GM06990 (cell line): Measurements from ENCODE around the gene RNF34.
A peak's percentile ranks its signal among the peaks of the same experiment; 100 is the strongest.

Experiments used
- DNase-seq: peaks from one replicate; pipeline ENCODE4 v3.0.0-alpha.2; 2011; ENCODE audit not compliant: insufficient read length; ENCODE audit errors: extremely low read depth
- H3K27me3 ChIP-seq: replicated peaks from 2 replicates; pipeline ENCODE4 v1.6.0; 2011; ENCODE audit warnings: low read length; ENCODE audit not compliant: control insufficient read depth, insufficient read depth
- H3K36me3 ChIP-seq: 2 replicates; pipeline ENCODE4 v1.5.1; 2011; ENCODE audit warnings: low read length; ENCODE audit not compliant: control insufficient read depth, insufficient read depth
- H3K4me3 ChIP-seq: replicated peaks from 2 replicates; pipeline ENCODE4 v1.5.1; 2011; ENCODE audit warnings: low read depth, mild to moderate bottlenecking, control low read depth, low read length
- TF ChIP-seq, protein P1 (sequence below): IDR thresholded peaks from 2 replicates; pipeline ENCODE4 v1.5.1; 2011; ENCODE audit warnings: low read length, control low read depth, mild to moderate bottlenecking, inconsistent platforms; ENCODE audit not compliant: insufficient read depth, poor library complexity, severe bottlenecking

Gene RNF34, protein sequence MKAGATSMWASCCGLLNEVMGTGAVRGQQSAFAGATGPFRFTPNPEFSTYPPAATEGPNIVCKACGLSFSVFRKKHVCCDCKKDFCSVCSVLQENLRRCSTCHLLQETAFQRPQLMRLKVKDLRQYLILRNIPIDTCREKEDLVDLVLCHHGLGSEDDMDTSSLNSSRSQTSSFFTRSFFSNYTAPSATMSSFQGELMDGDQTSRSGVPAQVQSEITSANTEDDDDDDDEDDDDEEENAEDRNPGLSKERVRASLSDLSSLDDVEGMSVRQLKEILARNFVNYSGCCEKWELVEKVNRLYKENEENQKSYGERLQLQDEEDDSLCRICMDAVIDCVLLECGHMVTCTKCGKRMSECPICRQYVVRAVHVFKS

DNA sequence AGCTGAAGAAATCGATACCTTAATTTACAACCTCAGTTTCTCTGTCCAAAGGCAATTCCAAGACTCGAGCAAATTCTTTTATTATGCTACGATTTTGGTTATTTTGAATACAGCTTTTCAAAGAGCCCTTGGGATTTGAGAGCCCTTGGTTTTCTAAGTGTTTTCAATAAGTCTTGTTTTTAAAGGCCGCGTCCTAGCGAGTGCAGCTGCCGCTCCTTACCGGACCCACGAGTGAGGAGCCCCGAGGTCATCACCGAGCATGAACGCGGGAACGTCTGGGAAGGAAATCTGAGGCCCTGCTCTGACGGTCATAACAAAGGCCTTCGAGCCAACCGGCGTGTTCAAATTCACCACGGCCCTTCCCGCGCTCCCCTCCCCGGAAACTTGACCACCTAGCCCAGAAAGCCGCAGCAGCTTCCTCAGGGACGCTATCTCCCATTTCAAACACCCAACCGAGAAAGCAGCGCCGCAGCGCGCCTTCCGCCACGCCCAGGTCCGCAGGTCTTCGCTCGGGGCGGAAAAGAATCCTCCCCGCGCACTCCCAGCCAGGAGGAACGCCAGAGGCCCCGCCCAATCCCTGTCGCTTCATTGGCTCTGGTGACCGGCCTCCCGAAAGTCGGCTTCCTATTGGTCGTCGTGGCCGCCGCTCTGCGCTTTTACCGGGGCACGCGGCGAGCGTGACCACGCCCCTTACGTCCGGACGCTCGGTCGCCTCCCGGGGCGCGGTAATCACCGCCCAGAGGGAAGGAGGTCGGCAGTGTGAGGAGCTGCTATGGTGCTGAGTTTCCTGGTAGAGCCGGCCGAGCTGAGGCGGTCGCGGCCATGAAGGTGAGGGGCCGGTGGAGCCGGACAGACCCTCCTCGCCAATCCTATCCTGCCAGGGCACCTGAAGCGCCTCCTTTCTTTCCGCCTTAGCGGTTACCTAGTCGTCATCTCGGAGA lies at the start of gene RNF34:
TSS of gene RNF34 (plus strand) at position 728 of the 941 bp plus-strand sequence. CDS start at position 823, 95 bp downstream.
- Histone ChIP-seq H3K4me3 (peak within 1 kb of the TSS; percentile 88), H3K27me3 (no peaks in the 10 kb centered on the region), H3K36me3 (peaks cover under 1% of the 10 kb centered on the region)
- peak; percentile 99 for DNase-seq
- TF ChIP-seq, protein P1, sequence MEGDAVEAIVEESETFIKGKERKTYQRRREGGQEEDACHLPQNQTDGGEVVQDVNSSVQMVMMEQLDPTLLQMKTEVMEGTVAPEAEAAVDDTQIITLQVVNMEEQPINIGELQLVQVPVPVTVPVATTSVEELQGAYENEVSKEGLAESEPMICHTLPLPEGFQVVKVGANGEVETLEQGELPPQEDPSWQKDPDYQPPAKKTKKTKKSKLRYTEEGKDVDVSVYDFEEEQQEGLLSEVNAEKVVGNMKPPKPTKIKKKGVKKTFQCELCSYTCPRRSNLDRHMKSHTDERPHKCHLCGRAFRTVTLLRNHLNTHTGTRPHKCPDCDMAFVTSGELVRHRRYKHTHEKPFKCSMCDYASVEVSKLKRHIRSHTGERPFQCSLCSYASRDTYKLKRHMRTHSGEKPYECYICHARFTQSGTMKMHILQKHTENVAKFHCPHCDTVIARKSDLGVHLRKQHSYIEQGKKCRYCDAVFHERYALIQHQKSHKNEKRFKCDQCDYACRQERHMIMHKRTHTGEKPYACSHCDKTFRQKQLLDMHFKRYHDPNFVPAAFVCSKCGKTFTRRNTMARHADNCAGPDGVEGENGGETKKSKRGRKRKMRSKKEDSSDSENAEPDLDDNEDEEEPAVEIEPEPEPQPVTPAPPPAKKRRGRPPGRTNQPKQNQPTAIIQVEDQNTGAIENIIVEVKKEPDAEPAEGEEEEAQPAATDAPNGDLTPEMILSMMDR: no peak

DNA sequence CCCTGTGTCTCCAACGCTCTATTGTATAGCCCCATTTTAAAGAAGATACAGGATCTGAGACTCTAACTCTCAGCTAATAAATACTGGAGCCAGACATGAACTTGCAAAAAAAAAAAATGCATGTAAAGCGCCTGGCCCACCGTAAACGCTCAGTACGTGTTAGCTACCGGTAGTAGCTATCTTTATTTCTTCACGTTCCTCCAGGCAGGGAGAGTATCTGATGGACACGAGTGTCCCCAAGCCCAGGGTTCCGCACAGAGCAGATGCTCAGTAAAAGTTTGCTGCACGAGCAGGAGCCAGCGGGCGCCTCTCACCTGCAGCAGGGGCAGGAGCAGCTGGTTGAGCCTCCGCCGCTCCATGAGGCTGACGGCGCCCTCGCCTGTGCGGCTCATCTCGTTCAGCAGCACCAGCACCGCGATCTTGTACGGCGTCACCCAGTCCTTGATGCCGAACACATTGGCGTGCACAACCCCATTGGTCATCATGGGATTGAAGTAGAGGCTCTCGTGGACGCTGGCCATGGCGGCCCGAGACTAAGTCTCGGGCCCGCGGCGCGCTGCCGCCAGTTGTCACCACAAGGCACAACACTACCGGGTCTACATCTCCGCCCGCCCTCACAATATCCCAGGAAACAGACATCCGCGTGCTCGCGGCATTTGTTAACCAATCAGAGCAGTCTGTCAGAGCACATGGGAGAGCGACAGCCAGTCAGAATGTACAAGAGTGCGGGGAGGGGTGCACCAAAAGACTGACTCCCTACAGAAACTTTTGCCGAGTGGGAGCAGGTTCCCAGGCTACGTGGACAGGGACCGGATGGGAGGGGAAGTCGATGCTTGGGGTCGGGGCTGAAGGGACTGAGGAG lies 47.9 kb upstream of the RNF34 start, which contains the start of gene ANAPC5:
TSS of gene ANAPC5 (minus strand) at position 592 of the 862 bp plus-strand sequence. CDS start at position 521, 71 bp downstream.
- Histone ChIP-seq H3K4me3 (peak within 1 kb of the TSS; percentile 84), H3K36me3 (no peaks in the 10 kb centered on the region; the same call in none of the 2 replicates), H3K27me3 (no peaks in the 10 kb centered on the region)
- DNase-seq: peak; percentile 93
- TF ChIP-seq, protein P1: no peak

DNA sequence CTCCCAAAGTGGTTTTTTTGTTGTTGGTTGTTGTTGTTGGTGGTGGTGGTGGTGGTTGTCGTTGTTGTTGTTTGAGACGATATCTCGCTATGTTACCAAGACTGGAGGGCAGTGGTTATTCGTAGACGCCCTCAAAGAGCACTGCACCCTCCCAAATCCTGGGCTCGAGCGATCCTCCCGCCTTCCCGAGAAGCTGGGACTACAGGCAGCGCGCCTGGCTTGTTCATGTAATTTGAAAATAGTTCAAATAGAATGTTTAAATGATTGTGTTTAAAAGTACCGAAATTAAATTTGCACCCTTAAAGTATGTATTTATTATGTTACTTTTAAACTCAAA lies 47.3 kb upstream of the RNF34 start:
- no peaks in the 10 kb centered on the region for H3K27me3 ChIP-seq
- peak overlapping the region; percentile 84 for H3K4me3 ChIP-seq
- H3K36me3 ChIP-seq: no peaks in the 10 kb centered on the region
- TF ChIP-seq, protein P1: no peak
- no peak for DNase-seq

DNA sequence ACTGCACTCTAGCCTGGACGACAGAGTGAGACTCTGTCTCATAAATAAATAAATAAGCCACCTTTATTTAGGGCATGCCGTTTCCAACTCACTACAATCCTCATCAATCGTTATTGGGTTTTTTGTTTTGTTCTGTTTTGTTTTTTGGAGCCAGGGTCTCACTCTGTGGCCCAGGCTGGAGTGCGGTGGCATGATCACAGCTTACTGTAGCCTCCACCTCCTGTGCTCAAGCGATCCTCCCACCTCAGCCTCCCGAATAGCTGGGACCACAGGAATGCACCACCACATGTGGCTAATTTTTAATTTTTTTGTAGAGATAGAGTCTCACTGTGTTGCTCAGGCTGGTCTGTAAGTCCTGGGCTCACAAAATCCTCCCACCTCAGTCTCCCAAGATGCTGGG lies 44.1 kb upstream of the RNF34 start:
- Histone ChIP-seq H3K27me3 (no peaks in the 10 kb centered on the region), H3K36me3 (no peaks in the 10 kb centered on the region), H3K4me3 (no peak overlapping the region)
- DNase-seq: no peak
- TF ChIP-seq, protein P1: no peak

DNA sequence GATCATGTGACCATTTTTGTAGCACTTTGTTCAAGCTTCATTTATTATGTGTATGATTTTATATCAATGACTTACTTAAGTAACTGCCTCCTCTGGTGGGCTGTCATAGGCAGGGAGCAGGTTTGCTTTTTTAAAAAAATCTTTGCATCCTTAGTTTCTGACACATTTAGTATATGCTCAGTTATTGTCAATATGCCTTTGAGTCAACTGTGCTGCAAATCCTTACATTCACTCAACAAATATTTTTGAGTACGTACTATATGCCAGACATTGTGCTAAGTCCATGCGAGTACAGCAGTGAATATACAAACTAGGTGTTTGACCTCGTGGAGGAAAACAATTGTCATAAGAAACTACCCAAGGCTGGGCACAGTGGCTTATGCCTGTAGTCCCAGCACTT lies 43.3 kb upstream of the RNF34 start:
- no peak for DNase-seq
- Histone ChIP-seq H3K36me3 (no peaks in the 10 kb centered on the region), H3K4me3 (no peak overlapping the region), H3K27me3 (no peaks in the 10 kb centered on the region)
- TF ChIP-seq, protein P1: no peak
